Activated naive CD4-positive, alpha-beta T cell treated with anti-CD3 and anti-CD28 coated beads, Interleukin-2, amount 50 U/mL, for 72 hours (primary cell): ENCODE measurements around the gene IGF2. TPM values are rescaled to one million over a fixed set of nuclear protein-coding genes. Genes with fewer than 3 reads are reported as not detected.
A peak's percentile ranks its signal among the peaks of the same experiment; 100 is the strongest.

ENCODE experiments used
- ATAC-seq, 2 donors: fragments of 150-1000 bp; cut with Tn5 transposase; 2 replicates each; pipeline ENCODE4 v1.10.0; 2021; ENCODE audit warnings: mild to moderate bottlenecking in 2 of 2, moderate library complexity in 2 of 2
- DNase-seq, 2 donors: peaks; one replicate each; pipeline ENCODE4 v3.0.0; 2021 to 2022; ENCODE audit warnings: low spot score in 2 of 2
- H3K27ac Mint-ChIP-seq, 2 donors: one replicate each; pipeline ENCODE4 v1.8.0; 2022; ENCODE audit warnings: mild to moderate bottlenecking in 2 of 2, mixed read lengths in 2 of 2
- H3K36me3 Mint-ChIP-seq, 2 donors: one replicate each; pipeline ENCODE4 v1.8.0; 2022; ENCODE audit warnings: mixed read lengths in 2 of 2
- H3K9me3 Mint-ChIP-seq, 2 donors: one replicate each; pipeline ENCODE4 v1.8.0; 2022; ENCODE audit warnings: mixed read lengths in 2 of 2
- total RNA-seq, 2 donors: library from RNA; stranded (reverse); gene quantifications; one replicate each; pipeline ENCODE4 v1.2.3, GENCODE V29; 2022

IGF2 gene
- total RNA-seq, 2 donors from 2014 or later, result 0.31 to 2.0 TPM

- H3K9me3 Mint-ChIP-seq, result no peaks in the 10 kb centered on the region
- ATAC-seq (no peak), DNase-seq (no peak)
- H3K27ac Mint-ChIP-seq, result no peak overlapping the region
- no peaks in the 10 kb centered on the region for H3K36me3 Mint-ChIP-seq
These were observed 20.6 kb upstream of the IGF2 start for GRCh38 chr11:2159536-2160413.

DNA sequence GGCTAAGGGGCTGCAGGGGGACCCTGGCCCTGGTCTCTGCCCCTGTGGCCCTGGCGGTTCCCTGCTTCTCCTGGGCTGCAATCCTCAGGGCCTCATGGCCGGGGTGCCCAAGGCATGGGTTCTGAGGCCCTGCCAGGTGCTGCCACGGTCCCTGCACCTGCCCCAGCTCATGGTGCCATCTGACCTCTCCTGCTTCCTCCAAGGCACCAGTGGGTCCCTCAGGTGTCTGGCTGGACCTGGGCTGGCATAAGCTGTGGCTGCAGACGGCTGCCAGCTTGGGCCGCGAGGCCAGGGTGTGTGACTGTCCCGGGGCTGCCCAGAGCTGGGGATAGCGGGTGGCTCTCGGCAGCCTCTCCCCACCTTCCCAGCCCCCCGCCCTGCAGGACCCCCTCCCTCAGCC is 19.8 kb upstream of the IGF2 start:
- Mint-ChIP-seq H3K9me3 (no peaks in the 10 kb centered on the region), H3K27ac (no peak overlapping the region), H3K36me3 (no peaks in the 10 kb centered on the region)
- no peak for DNase-seq
- ATAC-seq, result no peak

GRCh38 chr11:2158296-2158737 is 19.1 kb upstream of the IGF2 start:
- Mint-ChIP-seq H3K9me3 (no peaks in the 10 kb centered on the region), H3K36me3 (no peaks in the 10 kb centered on the region), H3K27ac (no peak overlapping the region)
- ATAC-seq (no peak), DNase-seq (no peak)

GRCh38 chr11:2157294-2158040 is 18.3 kb upstream of the IGF2 start:
- ATAC-seq (no peak), DNase-seq (no peak)
- no peaks in the 10 kb centered on the region for H3K36me3 Mint-ChIP-seq
- no peaks in the 10 kb centered on the region for H3K9me3 Mint-ChIP-seq
- no peak overlapping the region for H3K27ac Mint-ChIP-seq

GRCh38 chr11:2156416-2157182 is 17.4 kb upstream of the IGF2 start:
- ATAC-seq (peak; percentile 60), DNase-seq (peak in 1 of 2 donors; percentile 79)
- Mint-ChIP-seq H3K36me3 (no peaks in the 10 kb centered on the region), H3K27ac (no peak overlapping the region), H3K9me3 (no peaks in the 10 kb centered on the region)

GRCh38 chr11:2155511-2155910 is 16.3 kb upstream of the IGF2 start:
- no peaks in the 10 kb centered on the region for H3K36me3 Mint-ChIP-seq
- ATAC-seq, result no peak

GRCh38 chr11:2154889-2155288 is 15.7 kb upstream of the IGF2 start:
- DNase-seq, result no peak
- no peaks in the 10 kb centered on the region for H3K36me3 Mint-ChIP-seq
- ATAC-seq, result no peak
- H3K27ac Mint-ChIP-seq, result no peak overlapping the region
- H3K9me3 Mint-ChIP-seq, result no peaks in the 10 kb centered on the region

More at GRCh38 chr11:2155511-2155910, 16.3 kb upstream of the IGF2 start:
- Mint-ChIP-seq H3K9me3 (no peaks in the 10 kb centered on the region), H3K27ac (no peak overlapping the region)
- DNase-seq, result no peak

DNA sequence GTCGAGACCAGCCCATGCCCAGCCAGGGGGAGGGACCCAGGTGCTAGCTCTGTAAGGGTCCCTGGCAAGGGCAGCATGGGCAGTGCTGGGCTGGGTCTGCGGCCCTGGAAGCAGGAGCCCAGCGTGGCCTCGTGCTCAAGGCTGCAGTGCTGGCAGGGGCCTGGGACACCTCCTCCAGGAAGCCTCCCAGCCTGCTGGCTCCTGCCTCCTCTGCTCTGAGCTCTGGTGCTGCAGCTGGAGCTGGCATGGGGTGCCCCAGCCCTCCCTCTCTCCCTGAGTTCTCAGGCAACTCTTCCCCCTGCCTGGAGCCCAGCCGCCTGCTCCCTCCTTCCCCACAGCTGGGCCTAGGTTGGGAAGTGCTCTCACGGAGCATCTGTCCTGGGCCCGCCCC is 15.0 kb upstream of the IGF2 start:
- no peak overlapping the region for H3K27ac Mint-ChIP-seq
- H3K9me3 Mint-ChIP-seq, result no peaks in the 10 kb centered on the region
- ATAC-seq (no peak), DNase-seq (no peak)
- H3K36me3 Mint-ChIP-seq, result no peaks in the 10 kb centered on the region

GRCh38 chr11:2153581-2154194 is 14.5 kb upstream of the IGF2 start:
- Mint-ChIP-seq H3K27ac (no peak overlapping the region), H3K9me3 (no peaks in the 10 kb centered on the region), H3K36me3 (no peaks in the 10 kb centered on the region)
- ATAC-seq (no peak), DNase-seq (no peak)

DNA sequence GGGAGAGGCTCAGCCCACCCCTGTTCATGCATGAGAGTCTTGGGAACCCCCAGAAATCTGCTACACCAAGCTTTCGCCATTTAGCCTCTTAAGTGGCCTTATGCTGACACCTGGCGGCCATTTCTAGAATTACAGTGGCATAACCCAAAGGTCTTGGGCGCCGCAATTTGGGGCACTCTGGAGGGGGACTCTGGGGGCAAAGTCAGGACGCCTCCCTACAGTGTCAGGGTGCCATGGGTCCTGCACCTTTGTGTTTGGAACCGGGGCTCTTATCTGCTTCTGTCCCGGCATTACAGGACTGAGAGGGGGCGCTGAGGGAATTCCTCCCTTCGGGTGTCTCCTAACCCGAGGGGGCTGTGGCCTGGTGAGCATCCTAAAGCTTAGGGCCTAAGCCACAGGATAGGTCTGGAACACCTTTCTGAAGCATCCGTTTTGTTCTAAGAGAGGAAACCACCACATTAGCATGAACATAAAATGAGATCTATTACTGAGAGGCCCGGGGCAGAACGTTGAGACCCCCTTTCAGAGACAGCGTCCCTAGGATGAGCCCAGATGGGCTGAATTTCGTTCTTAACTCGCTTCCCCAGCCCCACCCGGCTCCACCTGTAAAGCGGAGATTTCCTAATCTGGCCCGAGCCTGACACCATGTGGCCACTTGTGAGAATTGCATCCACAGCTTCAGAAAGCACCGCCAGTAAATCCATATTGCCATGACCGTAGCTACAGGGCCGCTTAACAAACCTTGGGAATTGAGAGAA is 12.5 kb upstream of the IGF2 start:
- Mint-ChIP-seq H3K27ac (no peak overlapping the region), H3K9me3 (no peaks in the 10 kb centered on the region), H3K36me3 (no peaks in the 10 kb centered on the region)
- DNase-seq (peak in 1 of 2 donors; percentile 78), ATAC-seq (peak; percentile 64 to 70)

GRCh38 chr11:2149864-2150847 is 11.0 kb upstream of the IGF2 start:
- Mint-ChIP-seq H3K36me3 (no peaks in the 10 kb centered on the region), H3K27ac (no peak overlapping the region), H3K9me3 (no peaks in the 10 kb centered on the region)
- no peak for DNase-seq
- no peak for ATAC-seq

- DNase-seq, result no peak
- ATAC-seq, result no peak
- no peaks in the 10 kb centered on the region for H3K9me3 Mint-ChIP-seq
- H3K36me3 Mint-ChIP-seq, result no peaks in the 10 kb centered on the region
- no peak overlapping the region for H3K27ac Mint-ChIP-seq
These were observed 10.3 kb upstream of the IGF2 start for GRCh38 chr11:2149460-2149859.

GRCh38 chr11:2148595-2148994 is 9.4 kb upstream of the IGF2 start:
- no peaks in the 10 kb centered on the region for H3K36me3 Mint-ChIP-seq
- no peaks in the 10 kb centered on the region for H3K9me3 Mint-ChIP-seq
- ATAC-seq (no peak), DNase-seq (no peak)
- no peak overlapping the region for H3K27ac Mint-ChIP-seq

DNA sequence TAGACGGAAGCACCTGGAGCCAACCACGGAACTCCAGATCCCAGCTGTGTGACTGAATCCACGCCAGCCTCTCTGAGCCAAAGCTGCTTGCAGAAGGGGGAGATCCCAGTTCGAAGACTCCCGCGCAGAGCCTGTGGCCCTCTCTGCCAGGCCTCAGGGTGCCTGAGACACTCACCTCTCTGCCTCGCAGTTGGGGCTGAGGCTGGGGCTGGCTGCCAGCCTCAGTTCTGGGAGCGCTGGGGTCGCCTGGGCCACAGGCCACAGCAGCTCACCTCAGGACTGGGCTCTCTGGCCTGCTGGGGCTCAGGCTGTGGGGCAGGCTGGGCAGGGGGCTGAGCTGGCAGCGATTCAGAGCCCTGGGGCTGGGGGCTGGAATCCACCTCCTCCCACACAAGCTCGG is 8.2 kb upstream of the IGF2 start:
- H3K9me3 Mint-ChIP-seq, result no peaks in the 10 kb centered on the region
- DNase-seq (no peak), ATAC-seq (no peak)
- H3K36me3 Mint-ChIP-seq, result no peaks in the 10 kb centered on the region
- no peak overlapping the region for H3K27ac Mint-ChIP-seq

DNA sequence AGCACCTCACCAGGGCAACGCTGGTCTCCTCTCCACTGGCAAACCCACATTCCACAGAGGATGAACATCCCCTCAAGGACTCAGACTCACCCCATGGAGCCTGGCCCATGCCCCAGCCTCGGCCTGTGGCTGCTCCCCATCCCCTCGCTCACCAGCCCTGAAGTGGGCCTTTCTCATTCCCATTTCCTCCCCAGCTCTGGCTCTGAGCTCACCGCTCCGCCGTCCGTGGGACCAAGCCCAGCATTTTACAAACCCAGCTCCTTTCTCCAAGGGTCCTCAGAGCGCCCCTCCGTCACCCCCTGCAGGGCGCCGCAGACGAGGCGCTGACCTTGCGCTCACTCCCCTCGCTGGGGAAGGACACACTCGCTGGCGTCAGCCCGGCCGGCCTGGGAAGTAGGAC is 6.9 kb upstream of the IGF2 start:
- DNase-seq (no peak), ATAC-seq (no peak)
- no peaks in the 10 kb centered on the region for H3K36me3 Mint-ChIP-seq
- H3K9me3 Mint-ChIP-seq, result no peaks in the 10 kb centered on the region
- H3K27ac Mint-ChIP-seq, result no peak overlapping the region
